ENCODE data around the gene LEO1.
A peak's percentile ranks its signal among the peaks of the same experiment; 100 is the strongest.
"Not testable (repeated sequence)": the region's sequence is repeated elsewhere in the genome, so short reads cannot be mapped to it uniquely, and the experiment has no call there.

LEO1 gene

GRCh38 chr15:52004806-52005205, 33.2 kb upstream of the LEO1 start:
- DNase-seq = no peak

GRCh38 chr15:52003710-52004109, 32.1 kb upstream of the LEO1 start:
- DNase-seq = no peak
- no peak for TF ChIP-seq CTCF (IDR thresholded peaks at IDR 0.05; ENCODE audit: low read depth, low read length)
- Histone ChIP-seq H3K27me3 (ENCODE audit: insufficient read depth, low read depth, severe bottlenecking) (no peaks in the 10 kb centered on the region), H3K27ac (peak overlapping the region; percentile 49), H3K4me3 (ENCODE audit: low read depth, low read length) (no peak overlapping the region), H3K36me3 (no peaks in the 10 kb centered on the region), H3K9me3 (ENCODE audit: severe bottlenecking) (no peaks in the 10 kb centered on the region)

More at GRCh38 chr15:52004806-52005205, 33.2 kb upstream of the LEO1 start:
- Histone ChIP-seq H3K27me3 (ENCODE audit: insufficient read depth, low read depth, severe bottlenecking) (no peaks in the 10 kb centered on the region), H3K4me3 (ENCODE audit: low read depth, low read length) (no peak overlapping the region), H3K27ac (peak overlapping the region; percentile 20; the same call in 1 of the 2 replicates), H3K9me3 (ENCODE audit: severe bottlenecking) (no peaks in the 10 kb centered on the region), H3K36me3 (no peaks in the 10 kb centered on the region)
- no peak for TF ChIP-seq CTCF (IDR thresholded peaks at IDR 0.05; ENCODE audit: low read depth, low read length)

- H3K4me3 ChIP-seq (ENCODE audit: low read depth, low read length); H3K27me3 ChIP-seq (ENCODE audit: insufficient read depth, low read depth, severe bottlenecking); H3K9me3 ChIP-seq (ENCODE audit: severe bottlenecking); H3K36me3 ChIP-seq; H3K27ac ChIP-seq; DNase-seq: not testable (repeated sequence)
Observed at GRCh38 chr15:52003089-52003488, 31.5 kb upstream of the LEO1 start.

GRCh38 chr15:52002351-52002750, 30.8 kb upstream of the LEO1 start:
- no peak for DNase-seq
- Histone ChIP-seq H3K36me3 (no peaks in the 10 kb centered on the region), H3K9me3 (ENCODE audit: severe bottlenecking) (no peaks in the 10 kb centered on the region), H3K27me3 (ENCODE audit: insufficient read depth, low read depth, severe bottlenecking) (no peaks in the 10 kb centered on the region), H3K27ac (no peak overlapping the region), H3K4me3 (ENCODE audit: low read depth, low read length) (no peak overlapping the region)
- no peak for TF ChIP-seq CTCF (IDR thresholded peaks at IDR 0.05; ENCODE audit: low read depth, low read length)

GRCh38 chr15:51992953-51993352, 21.4 kb upstream of the LEO1 start:
- H3K36me3 ChIP-seq = no peaks in the 10 kb centered on the region
- no peak for TF ChIP-seq CTCF (IDR thresholded peaks at IDR 0.05; ENCODE audit: low read depth, low read length)
- no peak overlapping the region for H3K4me3 ChIP-seq (ENCODE audit: low read depth, low read length)
- no peaks in the 10 kb centered on the region for H3K27me3 ChIP-seq (ENCODE audit: insufficient read depth, low read depth, severe bottlenecking)
- DNase-seq = no peak
- H3K9me3 ChIP-seq (ENCODE audit: severe bottlenecking) = no peaks in the 10 kb centered on the region
- no peak overlapping the region for H3K27ac ChIP-seq

GRCh38 chr15:51991141-51991540, 19.6 kb upstream of the LEO1 start:
- H3K4me3 ChIP-seq (ENCODE audit: low read depth, low read length) = no peak overlapping the region
- no peak overlapping the region for H3K27ac ChIP-seq
- DNase-seq = no peak
- H3K27me3 ChIP-seq (ENCODE audit: insufficient read depth, low read depth, severe bottlenecking) = no peaks in the 10 kb centered on the region
- TF ChIP-seq CTCF (IDR thresholded peaks at IDR 0.05; ENCODE audit: low read depth, low read length) = no peak
- H3K9me3 ChIP-seq (ENCODE audit: severe bottlenecking) = no peaks in the 10 kb centered on the region
- no peaks in the 10 kb centered on the region for H3K36me3 ChIP-seq
